Breast epithelium (tissue), 3 donors: ENCODE data around the gene PTPN9.

Experiments used
- CTCF ChIP-seq, 3 donors: fragments of 450-650 bp; IDR thresholded peaks; one replicate each; pipeline ENCODE4 v1.5.1; 2016 to 2017; ENCODE audit warnings: antibody characterized with exemption in 3 of 3, mild to moderate bottlenecking in 3 of 3, moderate library complexity in 3 of 3
- POLR2A ChIP-seq: fragments of 450-650 bp; IDR thresholded peaks from one replicate; pipeline ENCODE4 v1.6.1; 2016; ENCODE audit warnings: antibody characterized with exemption, mild to moderate bottlenecking, moderate library complexity
- POLR2AphosphoS5 ChIP-seq, 3 donors: sonication (generic); formaldehyde crosslinking; IDR thresholded peaks; one replicate each; pipeline ENCODE4 v1.6.1; 2017; ENCODE audit warnings: antibody characterized with exemption in 3 of 3

- TF ChIP-seq CTCF (IDR thresholded peaks at IDR 0.05) (no peak), POLR2A (no peak), POLR2AphosphoS5 (IDR thresholded peaks at IDR 0.05) (no peak)
Measured at GRCh38 chr15:75565062-75565970, 13.8 kb downstream of the PTPN9 start.
